Left forelimb (tissue), 1 donor: ENCODE data around the gene KIF6.
A peak's percentile ranks its signal among the peaks of the same experiment; 100 is the strongest.
"Not testable (repeated sequence)": the region's sequence is repeated elsewhere in the genome, so short reads cannot be mapped to it uniquely, and the experiment has no call there.

Experiments
- DNase-seq: peaks from one replicate; pipeline ENCODE4 v3.0.0-alpha.2; 2018; ENCODE audit warnings: low spot score

Gene KIF6

GRCh38 chr6:39313526-39314272, 411.5 kb downstream of the KIF6 start:
- no peak for DNase-seq

- no peak for DNase-seq
Observed at GRCh38 chr6:39312912-39313525, 412.2 kb downstream of the KIF6 start.

- DNase-seq: no peak
Observed at GRCh38 chr6:39310542-39310941, 414.7 kb downstream of the KIF6 start.

- no peak for DNase-seq
Observed at GRCh38 chr6:39309942-39310531, 415.2 kb downstream of the KIF6 start.

GRCh38 chr6:39307462-39307861, 417.7 kb downstream of the KIF6 start:
- no peak for DNase-seq

- DNase-seq: no peak
Observed at GRCh38 chr6:39304951-39305350, 420.3 kb downstream of the KIF6 start.

- DNase-seq: no peak
Observed at GRCh38 chr6:39303425-39304153, 421.6 kb downstream of the KIF6 start.

GRCh38 chr6:39302669-39303424, 422.4 kb downstream of the KIF6 start:
- peak; percentile 83 for DNase-seq

GRCh38 chr6:39302011-39302410, 423.2 kb downstream of the KIF6 start:
- DNase-seq: no peak

- no peak for DNase-seq
Observed at GRCh38 chr6:39301606-39302005, 423.6 kb downstream of the KIF6 start.

GRCh38 chr6:39300739-39301138, 424.5 kb downstream of the KIF6 start:
- DNase-seq: no peak

GRCh38 chr6:39298061-39298460, 427.1 kb downstream of the KIF6 start:
- no peak for DNase-seq

GRCh38 chr6:39296745-39297640, 428.2 kb downstream of the KIF6 start:
- no peak for DNase-seq

GRCh38 chr6:39295611-39296011, 429.6 kb downstream of the KIF6 start:
- no peak for DNase-seq

GRCh38 chr6:39294899-39295298, 430.3 kb downstream of the KIF6 start:
- DNase-seq: no peak

GRCh38 chr6:39294133-39294532, 431.1 kb downstream of the KIF6 start:
- DNase-seq: no peak

- no peak for DNase-seq
Observed at GRCh38 chr6:39292637-39293036, 432.6 kb downstream of the KIF6 start.

- DNase-seq: no peak
Observed at GRCh38 chr6:39289490-39289889, 435.7 kb downstream of the KIF6 start.

- DNase-seq: no peak
Observed at GRCh38 chr6:39287601-39288000, 437.6 kb downstream of the KIF6 start.

- DNase-seq: not testable (repeated sequence)
Observed at GRCh38 chr6:39286596-39286995, 438.6 kb downstream of the KIF6 start.

- no peak for DNase-seq
Observed at GRCh38 chr6:39282774-39283173, 442.4 kb downstream of the KIF6 start.
